Astrocyte of the spinal cord (primary cell): ENCODE results near the gene MAPRE3.
A peak's percentile ranks its signal among the peaks of the same experiment; 100 is the strongest.

ENCODE experiments used
- DNase-seq: peaks from one replicate; pipeline ENCODE4 v3.0.0; 2011; ENCODE audit warnings: low read depth, low spot score
- H3K4me3 ChIP-seq: 2 replicates; pipeline ENCODE4 v1.5.1; 2011; ENCODE audit warnings: low read depth, mild to moderate bottlenecking, low read length, moderate library complexity
- in situ Hi-C: cut with HindIII; loops from 2 replicates; pipeline ENCODE4 v1.10.0; 2017; ENCODE audit warnings: low sequenced_read_pairs
- TF ChIP-seq, protein P1 (sequence below): IDR thresholded peaks from 2 replicates; pipeline ENCODE4 v1.5.1; 2012; ENCODE audit warnings: low read depth, mild to moderate bottlenecking, low read length, inconsistent platforms

Gene MAPRE3

DNA sequence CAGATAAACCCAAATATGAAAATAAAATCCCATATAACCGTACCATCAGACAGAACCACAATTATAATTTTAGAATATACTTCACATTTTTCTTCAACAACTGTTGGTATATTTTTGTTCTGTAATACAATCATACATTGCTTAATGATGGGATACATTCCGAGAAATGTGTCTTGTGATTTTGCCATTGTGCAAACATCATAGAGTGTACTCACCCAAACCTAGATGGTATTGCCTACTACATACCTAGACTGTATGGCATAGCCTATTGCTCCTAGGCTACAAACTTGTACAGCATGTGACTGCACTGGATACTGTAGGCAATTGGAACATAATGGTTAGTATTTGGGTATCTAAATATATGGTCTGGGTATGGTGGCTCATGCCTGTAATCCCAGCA is 30.6 kb downstream of the MAPRE3 start:
- DNase-seq = no peak
- no peak overlapping the region for H3K4me3 ChIP-seq
- in situ Hi-C loops = no loop called here
- TF ChIP-seq, protein P1, sequence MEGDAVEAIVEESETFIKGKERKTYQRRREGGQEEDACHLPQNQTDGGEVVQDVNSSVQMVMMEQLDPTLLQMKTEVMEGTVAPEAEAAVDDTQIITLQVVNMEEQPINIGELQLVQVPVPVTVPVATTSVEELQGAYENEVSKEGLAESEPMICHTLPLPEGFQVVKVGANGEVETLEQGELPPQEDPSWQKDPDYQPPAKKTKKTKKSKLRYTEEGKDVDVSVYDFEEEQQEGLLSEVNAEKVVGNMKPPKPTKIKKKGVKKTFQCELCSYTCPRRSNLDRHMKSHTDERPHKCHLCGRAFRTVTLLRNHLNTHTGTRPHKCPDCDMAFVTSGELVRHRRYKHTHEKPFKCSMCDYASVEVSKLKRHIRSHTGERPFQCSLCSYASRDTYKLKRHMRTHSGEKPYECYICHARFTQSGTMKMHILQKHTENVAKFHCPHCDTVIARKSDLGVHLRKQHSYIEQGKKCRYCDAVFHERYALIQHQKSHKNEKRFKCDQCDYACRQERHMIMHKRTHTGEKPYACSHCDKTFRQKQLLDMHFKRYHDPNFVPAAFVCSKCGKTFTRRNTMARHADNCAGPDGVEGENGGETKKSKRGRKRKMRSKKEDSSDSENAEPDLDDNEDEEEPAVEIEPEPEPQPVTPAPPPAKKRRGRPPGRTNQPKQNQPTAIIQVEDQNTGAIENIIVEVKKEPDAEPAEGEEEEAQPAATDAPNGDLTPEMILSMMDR = no peak

DNA sequence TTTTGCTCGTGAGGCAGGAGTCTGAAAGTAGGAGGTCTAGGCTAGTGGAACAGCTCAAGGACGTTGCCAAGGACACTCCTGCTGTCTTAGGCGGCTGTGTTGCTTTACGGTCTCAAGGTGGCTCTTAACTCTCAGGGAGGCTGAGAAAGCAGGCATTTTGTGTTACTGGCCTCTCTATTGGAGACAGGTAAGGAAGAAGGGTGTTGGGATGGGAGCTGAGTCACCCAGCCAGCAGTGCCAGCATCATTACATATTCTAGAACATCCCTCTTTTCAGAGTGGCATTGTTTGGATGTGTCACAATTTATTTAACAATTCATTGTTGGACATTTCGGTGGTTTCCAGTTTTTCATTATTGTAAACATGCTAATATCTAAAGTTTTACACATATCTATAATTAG is 31.5 kb downstream of the MAPRE3 start:
- in situ Hi-C loops = no loop called here
- DNase-seq = no peak
- no peak overlapping the region for H3K4me3 ChIP-seq
- TF ChIP-seq, protein P1 = no peak

DNA sequence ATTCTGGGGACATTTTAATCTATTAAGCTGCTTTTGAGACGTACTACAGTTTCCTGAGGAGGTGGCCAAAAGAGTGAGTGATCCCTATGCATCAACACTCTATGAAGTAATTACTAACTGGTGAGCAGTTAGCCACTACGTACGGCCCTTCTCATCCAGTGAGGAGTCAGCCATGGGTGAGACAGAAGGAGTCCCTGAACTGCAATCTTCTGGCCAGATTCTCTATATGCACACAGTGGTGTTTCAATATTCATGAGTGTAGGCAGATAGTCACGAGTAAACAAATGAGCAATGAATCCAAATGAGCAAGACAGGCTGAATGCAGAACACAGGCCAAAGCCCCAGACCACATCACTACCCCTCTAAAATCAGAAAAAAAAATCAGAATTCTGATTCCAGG is 32.6 kb downstream of the MAPRE3 start:
- in situ Hi-C loops = no loop called here
- TF ChIP-seq, protein P1 = no peak
- no peak overlapping the region for H3K4me3 ChIP-seq
- DNase-seq = no peak

DNA sequence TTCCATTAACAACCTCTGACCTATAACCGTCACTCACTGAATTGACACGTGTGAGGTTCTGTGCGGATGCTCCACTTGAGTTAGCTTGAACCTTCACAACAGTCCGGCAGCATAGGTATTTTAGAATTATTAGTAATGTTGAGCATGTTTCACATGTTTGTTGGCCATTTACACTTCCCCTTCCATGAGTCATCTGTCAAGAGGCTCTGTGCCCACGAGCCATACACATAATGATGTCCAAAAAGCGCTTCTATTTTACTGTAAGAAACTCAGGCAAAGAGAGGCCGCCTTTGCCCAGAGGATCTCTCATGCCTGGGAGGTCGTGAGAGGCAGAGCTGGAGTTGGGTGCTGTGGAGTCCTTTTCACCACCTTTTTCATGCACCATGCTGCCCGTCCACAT is 33.4 kb downstream of the MAPRE3 start:
- DNase-seq = peak; percentile 38
- in situ Hi-C loops = no loop called here
- no peak overlapping the region for H3K4me3 ChIP-seq
- TF ChIP-seq, protein P1 = no peak

DNA sequence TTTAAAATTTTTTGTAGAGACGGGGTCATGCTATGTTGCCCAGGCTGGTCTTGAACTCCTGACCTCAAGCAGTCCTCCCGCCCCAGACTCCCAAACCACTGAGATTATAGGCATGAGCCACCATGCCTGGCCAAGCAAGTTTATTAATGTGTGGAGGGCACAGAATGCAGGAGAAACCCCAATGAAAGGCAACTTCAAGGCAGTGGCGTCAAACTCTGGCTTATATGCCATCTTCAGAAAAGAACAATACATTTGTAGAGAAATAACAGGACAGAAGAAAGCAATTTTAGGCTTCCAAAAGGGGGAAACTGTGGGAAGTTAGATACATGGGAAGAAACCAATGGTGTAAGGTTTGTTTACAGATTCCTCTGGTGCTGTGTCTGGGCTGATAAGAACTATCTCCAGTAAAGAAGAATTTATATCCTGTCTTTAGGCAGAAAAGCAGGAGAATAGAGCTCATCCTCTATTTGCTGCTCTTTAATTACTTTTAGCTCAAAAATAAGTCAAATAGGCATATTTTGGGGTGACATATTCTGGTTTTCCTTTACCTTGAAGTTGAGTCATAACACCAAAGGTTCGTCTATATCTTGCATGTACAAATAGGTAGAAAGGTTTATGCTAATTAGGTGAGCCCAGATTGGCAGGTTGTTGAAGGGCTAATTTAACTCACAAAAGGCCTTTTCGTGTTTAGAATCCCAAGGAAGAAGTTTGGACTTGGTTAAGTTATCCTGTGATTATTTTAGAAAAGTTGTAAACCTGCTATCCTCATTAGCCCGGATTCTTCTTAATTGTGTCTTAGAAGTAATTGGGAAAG is 36.4 kb downstream of the MAPRE3 start:
- TF ChIP-seq, protein P1 = no peak
- in situ Hi-C loops = no loop called here
- no peak for DNase-seq
- H3K4me3 ChIP-seq = no peak overlapping the region

DNA sequence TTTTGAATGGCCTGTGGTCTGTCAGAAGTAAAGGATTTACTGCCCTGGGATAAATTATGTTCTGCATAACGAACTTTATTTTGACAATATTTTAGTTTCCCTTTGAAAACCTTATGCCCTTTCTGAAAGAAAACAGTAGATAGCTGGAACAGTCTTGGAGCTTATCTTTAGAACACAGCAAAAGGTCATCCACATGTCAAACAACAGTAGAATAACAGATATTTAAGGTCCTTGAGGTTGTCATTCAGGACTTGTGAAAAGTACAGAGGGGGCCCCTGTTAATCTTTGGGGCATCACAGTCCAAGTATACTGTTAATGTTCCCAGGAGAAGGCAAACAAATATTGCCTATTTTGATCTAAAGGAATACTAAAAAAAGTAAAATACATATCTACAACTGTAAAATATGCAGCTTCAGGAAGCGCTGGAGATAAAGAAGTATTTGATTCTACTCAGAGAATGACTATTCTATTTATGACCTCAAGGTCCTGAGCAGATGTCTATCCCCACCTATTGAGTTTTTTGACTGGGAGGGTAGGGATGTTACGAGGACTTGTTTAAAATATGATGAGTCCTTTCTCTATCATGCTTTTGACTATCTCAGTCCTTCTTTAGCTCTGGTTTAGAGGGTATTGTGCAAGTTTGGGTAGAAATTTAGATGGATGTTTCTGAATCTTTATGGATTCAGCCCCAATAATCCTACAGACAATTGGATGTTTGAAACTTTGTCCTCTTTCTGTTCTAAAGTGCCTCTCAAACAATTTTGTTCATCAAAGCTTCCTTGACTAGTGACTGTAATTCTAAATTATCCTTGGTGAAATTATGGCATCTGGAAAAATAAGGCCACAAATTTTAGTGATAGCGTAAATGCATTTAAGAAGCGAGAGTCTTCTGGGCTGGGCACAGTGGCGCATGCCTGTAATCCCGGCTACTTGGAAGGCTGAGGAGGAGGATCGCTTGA is 37.3 kb downstream of the MAPRE3 start:
- in situ Hi-C loops = no loop called here
- H3K4me3 ChIP-seq = no peak overlapping the region
- TF ChIP-seq, protein P1 = no peak

More for the DNA sequence above, 37.3 kb downstream of the MAPRE3 start:
- no peak for DNase-seq
